DND-41 (cell line): ENCODE measurements around the gene CDK15.

Experiments used
- ATAC-seq: fragments of 200-7000 bp; cut with Tn5 transposase; 3 replicates; pipeline ENCODE4 v1.9.1; 2021; ENCODE audit warnings: low read depth; ENCODE audit not compliant: insufficient read depth
- DNase-seq: peaks from one replicate; pipeline ENCODE4 v3.0.0-alpha.2; 2020
- H2AFZ ChIP-seq: 2 replicates; pipeline ENCODE4 v1.6.0; 2012; ENCODE audit warnings: low read depth, low read length
- H3K27ac ChIP-seq: 2 replicates; pipeline ENCODE4 v1.5.1; 2012; ENCODE audit warnings: low read length, inconsistent platforms
- H3K27me3 ChIP-seq: fragments of 200-600 bp; sonication (generic); 2 replicates; pipeline ENCODE4 v1.6.0; 2012; ENCODE audit warnings: low read length, mild to moderate bottlenecking, inconsistent platforms; ENCODE audit not compliant: insufficient read depth, poor library complexity
- H3K36me3 ChIP-seq: 2 replicates; pipeline ENCODE4 v1.5.1; 2012; ENCODE audit warnings: low read length, inconsistent platforms; ENCODE audit not compliant: insufficient read depth
- H3K4me1 ChIP-seq: 2 replicates; pipeline ENCODE4 v1.5.1; 2012; ENCODE audit warnings: mild to moderate bottlenecking, low read length; ENCODE audit not compliant: insufficient read depth
- H3K4me2 ChIP-seq: 2 replicates; pipeline ENCODE4 v1.6.0; 2012; ENCODE audit warnings: mild to moderate bottlenecking, moderate library complexity, low read length, inconsistent platforms; ENCODE audit not compliant: insufficient read depth
- H3K4me3 ChIP-seq, 2 experiments: fragments of 200-600 bp in 1 of 2; shearing (Covaris generic) in 1 of 2; 2 replicates each; pipeline ENCODE4 v1.5.1; 2012 to 2016; ENCODE audit warnings: inconsistent platforms in 2 of 2, low read length in 2 of 2, mild to moderate bottlenecking in 2 of 2, low read depth in 1 of 2, moderate library complexity in 1 of 2
- H3K79me2 ChIP-seq: 2 replicates; pipeline ENCODE4 v1.6.0; 2012; ENCODE audit warnings: low read length, inconsistent platforms; ENCODE audit not compliant: insufficient read depth
- H3K9ac ChIP-seq: 2 replicates; pipeline ENCODE4 v1.6.0; 2012; ENCODE audit warnings: low read depth, mild to moderate bottlenecking, inconsistent platforms, low read length, moderate library complexity
- H3K9me3 ChIP-seq: 2 replicates; pipeline ENCODE4 v1.5.1; 2012; ENCODE audit warnings: low read length, moderate library complexity, mild to moderate bottlenecking, inconsistent platforms; ENCODE audit not compliant: insufficient read depth, severe bottlenecking
- H4K20me1 ChIP-seq: 2 replicates; pipeline ENCODE4 v1.6.0; 2012; ENCODE audit warnings: low read length; ENCODE audit not compliant: insufficient read depth
- CTCF ChIP-seq: IDR thresholded peaks from 2 replicates; pipeline ENCODE4 v1.5.1; 2012; ENCODE audit warnings: borderline replicate concordance, low read length, moderate library complexity, mild to moderate bottlenecking; ENCODE audit not compliant: poor library complexity, severe bottlenecking; ENCODE audit errors: extremely low read depth
- EZH2 ChIP-seq: IDR thresholded peaks from 3 replicates; pipeline ENCODE4 v1.6.1; 2012; ENCODE audit warnings: borderline replicate concordance, low read depth, mild to moderate bottlenecking, moderate library complexity, low read length, inconsistent platforms; ENCODE audit not compliant: severe bottlenecking

CDK15 gene

GRCh38 chr2:201866643-201867473 is 60.5 kb downstream of the CDK15 start:
- no peaks in the 10 kb centered on the region for H3K79me2 ChIP-seq
- H3K9me3 ChIP-seq = no peaks in the 10 kb centered on the region
- DNase-seq (no peak), ATAC-seq (no peak)
- no peak overlapping the region for H3K4me2 ChIP-seq
- H4K20me1 ChIP-seq = no peaks in the 10 kb centered on the region
- no peak overlapping the region for H3K4me3 ChIP-seq
- H3K4me1 ChIP-seq = no peaks in the 10 kb centered on the region
- no peak overlapping the region for H3K9ac ChIP-seq
- no peak overlapping the region for H3K27ac ChIP-seq
- TF ChIP-seq EZH2 = no peak
- no peak for TF ChIP-seq CTCF
- peaks cover 10% of the 10 kb centered on the region for H3K27me3 ChIP-seq
- H2AFZ ChIP-seq = no peak overlapping the region
- no peaks in the 10 kb centered on the region for H3K36me3 ChIP-seq

- TF ChIP-seq CTCF = no peak
- TF ChIP-seq EZH2 = no peak
- Histone ChIP-seq H4K20me1 (no peaks in the 10 kb centered on the region), H3K4me2 (no peak overlapping the region), H3K9me3 (no peaks in the 10 kb centered on the region), H3K27ac (no peak overlapping the region), H3K9ac (no peak overlapping the region), H3K4me1 (no peaks in the 10 kb centered on the region), H3K36me3 (no peaks in the 10 kb centered on the region), H2AFZ (no peak overlapping the region), H3K79me2 (no peaks in the 10 kb centered on the region), H3K27me3 (peaks cover 34% of the 10 kb centered on the region), H3K4me3 (no peak overlapping the region)
- no peak for DNase-seq
- no peak for ATAC-seq
Observed at GRCh38 chr2:201871471-201871870, 65.1 kb downstream of the CDK15 start.

GRCh38 chr2:201872591-201872990 is 66.3 kb downstream of the CDK15 start:
- ATAC-seq (no peak), DNase-seq (no peak)
- H3K9ac ChIP-seq = no peak overlapping the region

More at GRCh38 chr2:201872591-201872990, 66.3 kb downstream of the CDK15 start:
- H3K9me3 ChIP-seq = no peaks in the 10 kb centered on the region
- H3K4me2 ChIP-seq = no peak overlapping the region
- H3K27me3 ChIP-seq = peaks cover 35% of the 10 kb centered on the region
- no peak overlapping the region for H3K4me3 ChIP-seq
- H3K79me2 ChIP-seq = no peaks in the 10 kb centered on the region
- no peak overlapping the region for H2AFZ ChIP-seq
- no peak overlapping the region for H3K27ac ChIP-seq
- TF ChIP-seq EZH2 (no peak), CTCF (no peak)
- no peaks in the 10 kb centered on the region; the same call in 1 of the 2 replicates for H4K20me1 ChIP-seq
- no peaks in the 10 kb centered on the region for H3K36me3 ChIP-seq
- H3K4me1 ChIP-seq = no peaks in the 10 kb centered on the region
